ENCODE results near the gene P2RY2.
"Not testable (repeated sequence)": the region's sequence is repeated elsewhere in the genome, so short reads cannot be mapped to it uniquely, and the experiment has no call there.

P2RY2 gene

GRCh38 chr11:73188301-73188700 is 29.8 kb upstream of the P2RY2 start:
- no peak for DNase-seq

DNA sequence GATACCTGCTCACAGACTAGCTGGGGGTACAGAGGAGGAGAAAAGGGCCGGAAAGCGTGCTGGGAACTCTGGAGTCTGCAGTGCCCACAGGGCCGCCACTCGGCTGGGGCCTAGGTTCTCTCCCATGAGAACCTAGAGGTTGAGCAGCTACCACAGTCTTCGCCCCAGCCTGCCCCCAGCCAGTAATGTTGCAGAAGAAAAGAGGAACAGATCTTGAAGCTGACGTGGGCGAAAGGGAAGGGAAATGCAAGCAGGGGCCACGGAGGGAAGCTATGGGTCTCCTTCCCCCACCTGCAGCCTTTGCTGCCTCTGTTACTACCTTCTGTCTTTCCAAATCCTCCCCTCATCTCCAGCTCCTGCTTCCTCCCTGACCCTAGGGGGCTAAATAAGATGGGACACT is 28.8 kb upstream of the P2RY2 start:
- no peak for DNase-seq

DNA sequence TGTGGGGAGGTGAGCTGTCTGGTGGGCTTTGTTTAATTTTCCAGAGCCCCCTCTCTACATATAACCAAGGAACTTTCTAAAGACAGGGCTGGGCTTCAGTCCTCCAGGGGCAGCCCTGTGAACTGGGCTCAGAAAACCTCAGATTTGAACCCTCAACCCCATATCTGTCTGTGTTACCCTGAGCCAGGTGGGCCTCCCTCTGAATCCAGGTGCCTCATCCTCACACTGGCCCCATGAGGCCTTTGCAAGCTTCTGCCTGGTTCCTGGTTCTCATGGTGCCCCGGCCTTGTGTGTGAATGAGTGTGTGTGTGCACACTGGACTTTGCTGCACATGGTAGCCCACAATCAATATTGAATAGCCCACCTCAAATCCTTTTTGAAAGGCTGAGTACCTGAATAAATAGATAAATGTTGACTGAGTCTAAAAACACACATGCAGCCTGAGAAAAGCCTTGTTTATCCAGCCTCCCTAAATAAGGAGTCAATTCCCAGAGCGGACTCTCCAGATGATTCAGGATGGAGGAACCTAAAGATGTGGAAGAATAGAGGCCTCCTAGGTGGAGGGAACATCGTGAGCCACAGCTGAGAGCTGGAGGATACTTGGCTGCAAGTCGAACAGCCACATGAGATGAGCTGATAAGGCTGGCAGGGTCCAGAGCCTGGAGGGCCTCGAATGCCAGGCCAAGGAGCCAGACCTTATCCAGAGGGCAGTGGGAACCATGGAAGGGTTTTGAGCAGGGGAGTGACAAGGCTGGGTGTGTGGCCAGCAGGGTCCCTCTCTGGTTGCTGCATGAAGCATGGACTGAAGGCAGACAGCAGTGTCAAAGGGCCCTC is 28.1 kb upstream of the P2RY2 start:
- DNase-seq, result no peak

GRCh38 chr11:73190557-73190885 is 27.6 kb upstream of the P2RY2 start:
- no peak for DNase-seq

GRCh38 chr11:73191151-73191550 is 26.9 kb upstream of the P2RY2 start:
- no peak for DNase-seq

- no peak for DNase-seq
Measured at GRCh38 chr11:73192272-73192671, 25.8 kb upstream of the P2RY2 start.

DNA sequence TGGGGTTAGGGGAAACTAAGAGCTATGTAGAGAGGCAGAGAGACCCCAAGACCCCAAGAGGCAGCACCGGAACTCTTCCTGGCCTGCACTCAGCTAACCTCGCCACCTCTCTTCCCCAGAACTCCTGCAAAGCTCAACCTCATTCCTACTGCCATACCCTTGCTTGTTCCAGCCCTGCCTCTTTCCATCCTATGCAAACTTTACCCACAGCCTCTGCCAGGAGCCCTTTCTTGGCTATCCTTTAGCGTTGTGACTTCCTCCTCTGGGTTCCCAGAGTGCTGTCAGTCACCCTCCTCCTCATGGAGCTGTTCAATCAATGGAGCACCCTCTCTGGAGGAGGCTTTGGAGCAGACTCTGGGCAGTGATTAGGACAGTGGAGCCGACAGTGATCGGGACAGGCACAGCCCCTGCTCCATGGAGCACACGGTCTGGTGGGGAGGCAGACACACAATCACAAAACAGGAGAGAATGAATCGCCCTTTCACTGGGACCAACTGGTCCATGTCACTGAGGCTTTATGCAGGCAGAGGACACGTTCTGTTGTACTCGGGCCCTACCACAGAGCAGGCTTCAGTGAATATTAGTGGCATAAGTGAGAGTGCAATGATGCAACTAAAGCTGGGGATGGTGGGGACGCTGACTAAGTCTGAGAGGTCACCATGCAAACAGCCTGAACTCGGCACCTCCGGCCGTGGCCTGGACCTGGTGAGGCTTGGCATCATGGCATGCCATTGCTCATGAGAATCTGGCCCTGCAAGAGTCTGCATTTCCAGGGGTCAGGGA is 24.6 kb upstream of the P2RY2 start:
- no peak for DNase-seq

- DNase-seq, result no peak
Measured at GRCh38 chr11:73194034-73194507, 24.0 kb upstream of the P2RY2 start.

GRCh38 chr11:73194593-73194992 is 23.5 kb upstream of the P2RY2 start:
- no peak for DNase-seq

- DNase-seq, result no peak
Measured at GRCh38 chr11:73195191-73196007, 22.7 kb upstream of the P2RY2 start.

GRCh38 chr11:73196576-73196975 is 21.5 kb upstream of the P2RY2 start:
- no peak for DNase-seq

- DNase-seq, result no peak
Measured at GRCh38 chr11:73197348-73197747, 20.7 kb upstream of the P2RY2 start.

GRCh38 chr11:73197787-73198186 is 20.3 kb upstream of the P2RY2 start:
- DNase-seq, result not testable (repeated sequence)

GRCh38 chr11:73198677-73199076 is 19.4 kb upstream of the P2RY2 start:
- no peak for DNase-seq

GRCh38 chr11:73199446-73199845 is 18.6 kb upstream of the P2RY2 start:
- no peak for DNase-seq

GRCh38 chr11:73200256-73200655 is 17.8 kb upstream of the P2RY2 start:
- no peak for DNase-seq

DNA sequence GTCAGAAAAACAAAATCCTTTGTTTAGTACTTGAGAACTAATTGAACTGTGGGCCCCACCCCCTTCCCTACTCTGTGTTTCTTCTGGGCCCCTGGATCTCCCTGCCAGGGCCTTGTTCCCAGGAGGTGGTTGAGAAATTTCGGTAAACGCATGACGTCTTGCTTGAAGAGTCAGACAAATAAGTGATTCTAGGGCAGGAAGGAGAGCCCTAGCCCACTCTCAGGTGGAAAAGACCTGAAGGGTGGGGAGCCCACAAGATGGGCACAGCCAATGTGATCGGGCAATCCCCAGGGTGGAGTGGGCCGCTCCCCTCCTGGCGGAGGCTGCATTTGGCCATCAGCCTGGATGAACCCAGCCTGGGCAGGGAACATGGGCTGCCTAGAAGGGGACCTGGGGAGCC is 16.8 kb upstream of the P2RY2 start:
- no peak for DNase-seq

DNA sequence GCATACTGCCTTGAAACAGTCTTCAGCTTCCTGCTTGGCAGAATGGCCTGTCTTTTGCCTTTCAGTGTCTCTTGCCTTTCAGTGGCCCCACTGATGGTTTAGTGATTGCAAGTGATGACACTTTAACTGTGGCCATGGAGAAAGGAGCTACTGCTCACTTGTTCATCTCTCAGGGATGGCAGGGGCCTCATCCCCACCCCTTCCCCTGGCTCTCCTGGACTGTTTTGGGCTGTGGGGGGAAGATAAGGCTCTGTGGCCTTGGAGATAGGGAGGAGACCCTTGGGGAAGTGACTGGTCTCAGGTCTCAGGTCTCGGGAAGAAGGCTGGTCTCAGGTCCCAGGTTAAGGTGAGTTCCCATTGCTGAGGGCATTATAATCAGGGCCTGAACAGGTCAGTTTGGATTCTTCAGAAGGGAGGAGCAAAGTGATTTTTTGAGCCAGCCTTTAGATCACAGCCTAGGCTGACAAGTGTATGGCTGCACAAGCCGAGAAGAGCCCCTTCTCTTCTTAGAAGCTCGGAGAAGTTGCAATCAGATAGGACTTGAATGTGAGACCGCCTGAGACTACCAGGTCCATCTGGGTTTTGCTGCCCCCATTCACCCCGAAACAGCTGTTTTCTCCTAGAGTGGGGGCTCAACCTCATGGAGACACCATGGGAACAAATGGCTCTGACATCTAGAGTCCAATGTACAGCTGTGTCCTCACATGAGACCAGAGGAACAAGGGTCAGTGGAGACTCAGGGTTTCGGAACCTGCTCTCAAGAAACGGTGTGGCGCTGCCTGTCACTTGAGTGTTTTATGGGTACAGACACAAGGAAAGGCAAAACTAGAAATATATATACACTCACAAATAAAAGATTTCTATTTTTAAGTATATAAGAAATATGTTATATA is 15.9 kb upstream of the P2RY2 start:
- DNase-seq, result no peak

DNA sequence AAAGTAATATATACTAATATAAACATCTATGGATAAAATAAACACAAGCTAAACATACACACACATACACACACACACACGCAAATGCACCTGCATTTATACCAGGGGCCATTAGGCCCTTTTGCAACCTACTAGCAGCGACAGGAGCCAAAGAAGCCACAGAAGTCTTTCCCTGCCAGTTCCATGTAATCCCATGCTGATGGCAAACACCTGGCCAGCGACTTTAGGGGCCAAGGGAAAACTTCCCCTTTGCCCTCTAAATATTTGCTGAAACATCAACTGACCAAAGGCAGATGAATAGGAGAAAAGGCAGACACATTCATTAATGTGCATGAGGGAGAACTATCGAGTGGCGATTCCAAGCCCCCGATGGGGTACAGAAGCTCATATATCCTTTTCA is 14.8 kb upstream of the P2RY2 start:
- DNase-seq, result no peak

GRCh38 chr11:73203790-73204189 is 14.3 kb upstream of the P2RY2 start:
- DNase-seq, result no peak

DNA sequence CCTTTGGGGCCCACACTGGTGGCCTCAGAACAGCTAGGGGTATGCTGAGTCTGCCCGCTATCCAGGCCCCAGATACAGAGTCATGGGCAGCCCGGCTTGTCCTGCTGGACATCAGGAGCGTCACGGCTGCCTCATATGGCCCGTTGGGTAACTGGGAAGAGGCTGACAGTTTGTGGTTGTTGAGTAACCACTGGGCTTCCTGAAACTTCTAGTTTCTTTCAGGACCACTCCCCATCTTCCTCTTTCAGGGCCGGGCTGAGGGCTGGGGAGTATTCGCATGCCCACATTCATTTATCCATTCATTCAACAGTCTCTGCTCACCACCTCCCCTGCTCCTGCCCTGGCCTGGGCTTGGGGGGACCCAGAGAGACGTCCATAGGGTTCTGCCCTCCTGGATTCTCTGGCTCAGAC is 13.4 kb upstream of the P2RY2 start:
- no peak for DNase-seq

DNA sequence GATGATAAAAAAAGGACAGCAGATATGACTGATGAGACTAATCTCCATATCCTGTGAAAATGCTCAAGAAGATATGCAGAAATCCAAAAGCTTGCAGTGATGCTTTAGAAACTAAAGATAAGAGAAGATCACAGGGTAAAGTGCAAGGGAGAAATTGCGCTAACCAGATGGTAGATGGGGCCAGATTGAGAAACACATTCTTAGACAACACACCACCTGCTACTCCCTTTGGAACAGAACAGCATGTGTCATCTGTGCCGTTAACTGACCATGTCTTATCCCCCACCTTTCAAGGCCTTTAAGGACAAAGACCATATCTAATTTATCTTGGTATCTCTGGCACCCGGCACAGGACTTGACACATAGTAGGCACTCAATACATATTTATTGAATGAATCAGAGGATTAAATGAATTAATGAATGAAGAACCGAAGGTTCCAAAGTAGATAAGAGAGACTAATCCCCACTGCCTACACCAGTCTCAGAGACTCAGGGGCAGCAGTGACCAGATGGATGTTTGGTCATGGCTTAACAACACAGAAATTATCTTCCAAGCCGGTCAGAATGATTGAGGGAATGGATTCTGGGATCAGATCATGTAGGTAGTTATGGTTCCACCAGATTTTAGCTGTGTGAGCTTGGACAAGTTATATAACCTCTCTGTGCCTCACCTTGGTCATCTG is 12.3 kb upstream of the P2RY2 start:
- no peak for DNase-seq

Data from NCI-H1105 (cell line).